MM.1S (cell line): ENCODE results near the gene HDAC3.

Source experiments
- DNase-seq: peaks from one replicate; pipeline ENCODE4 v3.0.0-alpha.2; 2015
- H2AFZ ChIP-seq: fragments of 300-600 bp; sonication (generic); 2 replicates; pipeline ENCODE4 v1.6.0; 2016; ENCODE audit warnings: antibody characterized with exemption, low read length
- H3F3A ChIP-seq: fragments of 300-600 bp; sonication (generic); 2 replicates; pipeline ENCODE4 v1.6.1; 2016; ENCODE audit warnings: mild to moderate bottlenecking, antibody characterized with exemption, low read length, moderate library complexity, mixed read lengths; ENCODE audit not compliant: insufficient read depth
- H3K27ac ChIP-seq: fragments of 300-600 bp; sonication (generic); 2 replicates; pipeline ENCODE4 v1.5.1; 2016; ENCODE audit warnings: mild to moderate bottlenecking, low read length
- H3K27me3 ChIP-seq: fragments of 300-600 bp; sonication (generic); replicated peaks from 2 replicates; pipeline ENCODE4 v1.6.0; 2016; ENCODE audit warnings: low read length; ENCODE audit not compliant: insufficient read depth
- H3K36me3 ChIP-seq: fragments of 300-600 bp; sonication (generic); replicated peaks from 2 replicates; pipeline ENCODE4 v1.6.1; 2016; ENCODE audit warnings: mild to moderate bottlenecking, low read length, mixed read lengths; ENCODE audit not compliant: insufficient read depth
- H3K4me1 ChIP-seq: fragments of 300-600 bp; sonication (generic); 2 replicates; pipeline ENCODE4 v1.6.1; 2016; ENCODE audit warnings: low read length, mixed read lengths
- H3K4me2 ChIP-seq: fragments of 300-600 bp; sonication (generic); 2 replicates; pipeline ENCODE4 v1.6.0; 2016; ENCODE audit warnings: low read depth, low read length
- H3K4me3 ChIP-seq: fragments of 300-600 bp; sonication (generic); 2 replicates; pipeline ENCODE4 v1.5.1; 2016; ENCODE audit warnings: low read length, mixed read lengths
- H3K79me2 ChIP-seq: fragments of 300-600 bp; sonication (generic); 2 replicates; pipeline ENCODE4 v1.6.1; 2016; ENCODE audit warnings: mixed run types, low read length, mixed read lengths
- H3K9ac ChIP-seq: fragments of 300-600 bp; sonication (generic); 2 replicates; pipeline ENCODE4 v1.6.1; 2016; ENCODE audit warnings: low read length, mixed read lengths
- H3K9me2 ChIP-seq: fragments of 300-600 bp; sonication (generic); replicated peaks from 2 replicates; pipeline ENCODE4 v1.6.1; 2016; ENCODE audit warnings: mild to moderate bottlenecking, low read length, mixed read lengths; ENCODE audit not compliant: insufficient read depth
- H3K9me3 ChIP-seq: fragments of 300-600 bp; sonication (generic); replicated peaks from 2 replicates; pipeline ENCODE4 v1.6.1; 2016; ENCODE audit warnings: mild to moderate bottlenecking, low read length, mixed read lengths; ENCODE audit not compliant: insufficient read depth
- H4K20me1 ChIP-seq: fragments of 300-600 bp; sonication (generic); 2 replicates; pipeline ENCODE4 v1.6.1; 2016; ENCODE audit warnings: mild to moderate bottlenecking, low read length, moderate library complexity, mixed read lengths; ENCODE audit not compliant: insufficient read depth
- EZH2 ChIP-seq: fragments of 300-600 bp; sonication (generic); optimal IDR thresholded peaks from 2 replicates; pipeline ENCODE3; 2017; ENCODE audit warnings: low read depth, mild to moderate bottlenecking, antibody characterized with exemption, low read length, mixed read lengths
- EZH2phosphoT487 ChIP-seq: fragments of 300-600 bp; sonication (generic); IDR thresholded peaks from 2 replicates; pipeline ENCODE4 v1.6.1; 2018; ENCODE audit warnings: antibody characterized with exemption, low read length
- TF ChIP-seq, protein P1 (sequence below): fragments of 300-600 bp; sonication (generic); IDR thresholded peaks from 2 replicates; pipeline ENCODE4 v1.5.1; 2016; ENCODE audit warnings: antibody characterized with exemption, low read length, mixed read lengths

The HDAC3 gene

DNA sequence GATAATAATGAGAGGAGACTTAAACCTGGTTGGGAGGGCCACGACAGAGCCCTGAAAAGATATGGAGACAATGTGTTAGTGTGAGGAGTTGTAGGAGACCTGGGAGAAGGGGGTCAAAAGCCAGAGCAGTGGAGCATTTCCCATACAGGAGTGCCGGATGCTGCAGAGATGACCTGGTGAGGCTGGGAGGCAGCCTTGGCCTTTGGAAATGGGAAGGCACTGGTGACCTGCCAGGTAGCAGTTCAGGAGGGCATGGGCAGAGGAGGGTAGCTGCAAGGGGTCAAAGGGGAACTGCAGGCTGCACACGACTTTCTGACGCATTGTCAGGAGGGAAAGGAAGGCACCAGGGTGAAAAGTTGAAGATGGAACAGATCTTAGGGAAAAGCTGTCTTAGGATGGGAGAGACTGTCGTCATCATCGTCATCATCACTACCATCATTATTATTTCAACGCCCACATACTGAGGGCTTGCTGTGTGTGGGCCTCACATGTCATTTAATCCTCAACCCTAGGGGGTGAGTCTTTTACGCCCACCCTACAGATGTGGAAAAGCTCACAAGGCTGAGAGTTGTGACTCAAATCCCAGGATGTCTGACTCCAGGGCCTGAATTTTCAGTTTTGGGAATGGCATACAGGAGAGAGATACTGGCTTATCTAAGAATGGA is 32.1 kb upstream of the HDAC3 start:
- no peaks in the 10 kb centered on the region for H3F3A ChIP-seq
- H3K9ac ChIP-seq: no peak overlapping the region
- H3K9me3 ChIP-seq: no peaks in the 10 kb centered on the region
- no peaks in the 10 kb centered on the region for H4K20me1 ChIP-seq
- no peak overlapping the region for H3K4me2 ChIP-seq
- TF ChIP-seq EZH2phosphoT487 (no peak), EZH2 (no peak)
- TF ChIP-seq, protein P1, sequence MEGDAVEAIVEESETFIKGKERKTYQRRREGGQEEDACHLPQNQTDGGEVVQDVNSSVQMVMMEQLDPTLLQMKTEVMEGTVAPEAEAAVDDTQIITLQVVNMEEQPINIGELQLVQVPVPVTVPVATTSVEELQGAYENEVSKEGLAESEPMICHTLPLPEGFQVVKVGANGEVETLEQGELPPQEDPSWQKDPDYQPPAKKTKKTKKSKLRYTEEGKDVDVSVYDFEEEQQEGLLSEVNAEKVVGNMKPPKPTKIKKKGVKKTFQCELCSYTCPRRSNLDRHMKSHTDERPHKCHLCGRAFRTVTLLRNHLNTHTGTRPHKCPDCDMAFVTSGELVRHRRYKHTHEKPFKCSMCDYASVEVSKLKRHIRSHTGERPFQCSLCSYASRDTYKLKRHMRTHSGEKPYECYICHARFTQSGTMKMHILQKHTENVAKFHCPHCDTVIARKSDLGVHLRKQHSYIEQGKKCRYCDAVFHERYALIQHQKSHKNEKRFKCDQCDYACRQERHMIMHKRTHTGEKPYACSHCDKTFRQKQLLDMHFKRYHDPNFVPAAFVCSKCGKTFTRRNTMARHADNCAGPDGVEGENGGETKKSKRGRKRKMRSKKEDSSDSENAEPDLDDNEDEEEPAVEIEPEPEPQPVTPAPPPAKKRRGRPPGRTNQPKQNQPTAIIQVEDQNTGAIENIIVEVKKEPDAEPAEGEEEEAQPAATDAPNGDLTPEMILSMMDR: no peak
- H3K27ac ChIP-seq: no peak overlapping the region
- H3K79me2 ChIP-seq: no peaks in the 10 kb centered on the region
- DNase-seq: no peak
- no peaks in the 10 kb centered on the region for H3K36me3 ChIP-seq
- H3K27me3 ChIP-seq: no peaks in the 10 kb centered on the region
- no peak overlapping the region for H3K4me3 ChIP-seq
- H2AFZ ChIP-seq: no peak overlapping the region
- no peaks in the 10 kb centered on the region for H3K9me2 ChIP-seq
- H3K4me1 ChIP-seq: no peaks in the 10 kb centered on the region

DNA sequence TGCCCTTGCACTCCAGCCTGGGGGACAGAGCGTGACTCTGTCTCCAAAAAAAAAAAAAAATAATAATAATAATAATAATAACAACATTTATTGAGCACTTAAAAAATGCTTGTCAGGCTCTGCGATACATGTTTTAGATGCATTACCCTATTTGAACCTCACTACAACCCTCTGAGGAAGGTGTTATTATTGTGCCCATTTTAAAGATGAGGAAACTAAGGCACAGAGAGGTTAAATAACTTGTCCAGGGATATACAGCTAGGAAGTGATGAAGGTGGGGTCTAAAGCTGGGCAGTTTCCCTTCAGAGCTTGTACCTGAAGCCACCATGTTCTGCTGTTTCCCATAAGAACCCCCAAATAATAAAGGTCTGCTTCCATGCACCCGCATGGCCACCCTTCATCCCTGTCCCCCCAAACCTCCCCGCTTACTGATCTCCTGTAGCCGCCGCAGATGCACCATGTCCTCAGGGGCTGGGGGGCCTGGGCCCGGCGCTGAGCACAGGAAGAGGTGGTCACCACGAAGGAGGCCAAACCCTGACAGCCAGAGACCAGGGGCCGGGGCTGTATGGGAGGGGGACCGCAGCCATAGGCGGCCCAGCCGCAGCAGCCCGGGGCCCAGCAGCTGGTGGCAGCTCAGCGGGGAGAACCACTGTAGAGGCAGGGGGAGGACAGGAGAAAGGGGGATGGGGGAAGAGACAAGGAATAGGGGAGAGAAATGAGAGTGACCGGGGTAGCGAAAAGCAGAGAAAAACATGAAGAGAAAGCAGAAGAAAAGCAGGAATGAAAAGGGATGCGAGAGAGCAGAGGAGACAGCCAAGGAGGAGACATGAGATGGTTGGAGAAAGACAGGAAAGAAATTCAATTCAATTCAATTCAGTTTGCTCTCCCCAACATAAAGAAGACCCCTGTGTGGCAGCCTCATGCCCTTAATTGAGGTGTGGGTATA is 29.6 kb upstream of the HDAC3 start:
- no peaks in the 10 kb centered on the region for H3F3A ChIP-seq
- no peak overlapping the region for H3K4me2 ChIP-seq
- no peaks in the 10 kb centered on the region for H3K27me3 ChIP-seq
- no peak overlapping the region for H3K4me3 ChIP-seq
- H3K9me2 ChIP-seq: no peaks in the 10 kb centered on the region
- no peak overlapping the region for H2AFZ ChIP-seq
- H3K36me3 ChIP-seq: no peaks in the 10 kb centered on the region
- H4K20me1 ChIP-seq: no peaks in the 10 kb centered on the region
- H3K4me1 ChIP-seq: no peaks in the 10 kb centered on the region
- no peaks in the 10 kb centered on the region for H3K9me3 ChIP-seq
- no peak overlapping the region for H3K9ac ChIP-seq
- no peaks in the 10 kb centered on the region for H3K79me2 ChIP-seq
- TF ChIP-seq, protein P1: no peak
- no peak for TF ChIP-seq EZH2
- TF ChIP-seq EZH2phosphoT487: no peak
- H3K27ac ChIP-seq: no peak overlapping the region
- no peak for DNase-seq

DNA sequence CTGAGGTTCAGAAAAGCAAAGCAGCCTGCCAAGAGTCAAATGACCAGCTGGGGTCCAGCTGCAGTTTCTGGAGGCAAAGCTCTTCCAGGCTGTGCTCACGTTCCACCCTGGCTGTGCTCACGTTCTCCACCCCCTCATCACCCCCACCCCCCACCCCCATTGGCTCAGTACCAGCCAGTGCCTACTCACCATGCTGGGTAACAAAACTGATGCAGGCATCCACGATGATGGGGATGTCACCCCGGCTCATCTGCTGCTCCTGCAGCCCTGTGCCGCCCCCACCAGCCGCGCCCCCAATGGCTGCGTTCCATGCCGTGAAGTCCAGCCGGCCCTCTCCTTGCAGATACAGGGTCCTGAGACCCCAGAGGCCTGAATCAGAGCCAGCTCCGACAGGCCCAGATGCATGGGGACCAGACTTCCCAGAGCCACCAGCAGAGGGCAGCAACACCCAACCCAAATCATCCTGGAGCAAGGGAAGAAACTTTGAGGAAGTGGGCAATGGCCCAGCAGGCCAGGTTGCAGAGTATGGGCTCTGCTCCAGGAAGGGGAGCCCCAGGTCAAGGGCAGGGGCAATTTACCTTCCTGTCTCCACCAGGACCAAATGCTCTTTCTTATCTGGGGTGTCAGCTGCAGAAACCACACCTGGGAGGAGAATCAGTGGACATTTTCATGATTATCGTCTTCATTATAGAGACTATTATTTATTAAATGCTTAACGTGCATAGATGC is 28.2 kb upstream of the HDAC3 start:
- H3K27me3 ChIP-seq: no peaks in the 10 kb centered on the region
- no peak overlapping the region for H3K4me2 ChIP-seq
- H3K9ac ChIP-seq: no peak overlapping the region
- no peaks in the 10 kb centered on the region for H3K9me2 ChIP-seq
- DNase-seq: peak; percentile 55
- no peaks in the 10 kb centered on the region for H3K9me3 ChIP-seq
- no peaks in the 10 kb centered on the region for H4K20me1 ChIP-seq
- no peaks in the 10 kb centered on the region for H3K36me3 ChIP-seq
- H3K4me3 ChIP-seq: no peak overlapping the region
- no peaks in the 10 kb centered on the region for H3K79me2 ChIP-seq
- H3K4me1 ChIP-seq: no peaks in the 10 kb centered on the region
- H3F3A ChIP-seq: no peaks in the 10 kb centered on the region
- TF ChIP-seq EZH2: no peak
- TF ChIP-seq, protein P1: peak; percentile 94
- H3K27ac ChIP-seq: no peak overlapping the region
- H2AFZ ChIP-seq: peak overlapping the region; percentile 39; the same call in 1 of the 2 replicates
